CD14-positive monocyte (primary cell): ENCODE results near the gene DDC. TPM values are rescaled to one million over a fixed set of nuclear protein-coding genes. Genes with fewer than 3 reads are reported as not detected.
"Not testable (repeated sequence)": the region's sequence is repeated elsewhere in the genome, so short reads cannot be mapped to it uniquely, and the experiment has no call there.

Source experiments
- DNase-seq, 3 donors: peaks; one replicate each; pipeline ENCODE4 v3.0.0-alpha.2; 2011 to 2022
- H2AFZ ChIP-seq: 2 replicates; pipeline ENCODE4 v1.6.0; 2012; ENCODE audit warnings: mild to moderate bottlenecking, low read depth, low read length, inconsistent platforms; ENCODE audit not compliant: insufficient read depth, poor library complexity, severe bottlenecking
- H3K27ac ChIP-seq, 2 donors: 1 replicate in 1 of 2; 2 replicates in 1 of 2; pipeline ENCODE4 v1.5.1; 2012 to 2013; ENCODE audit warnings: low read length in 2 of 2, control low read depth in 1 of 2, inconsistent platforms in 1 of 2, low read depth in 1 of 2, mild to moderate bottlenecking in 1 of 2
- H3K27me3 ChIP-seq, 2 donors: one replicate each; pipeline versions ENCODE4 v1.6.0 to v1.6.1; 2011 to 2013; ENCODE audit warnings: low read length in 2 of 2; ENCODE audit not compliant: control insufficient read depth in 2 of 2, insufficient read depth in 2 of 2
- H3K36me3 ChIP-seq, 2 donors: replicated peaks in 1 of 2; 1 replicate in 1 of 2; 2 replicates in 1 of 2; pipeline versions ENCODE4 v1.5.1 to v1.6.1; 2012 to 2013; ENCODE audit warnings: low read length in 2 of 2, control low read depth in 1 of 2, inconsistent platforms in 1 of 2, mild to moderate bottlenecking in 1 of 2; ENCODE audit not compliant: insufficient read depth in 2 of 2, control insufficient read depth in 1 of 2
- H3K4me1 ChIP-seq, 2 donors: 1 replicate in 1 of 2; 2 replicates in 1 of 2; pipeline versions ENCODE4 v1.5.1 to v1.6.1; 2012 to 2013; ENCODE audit warnings: low read length in 2 of 2, control low read depth in 1 of 2, inconsistent platforms in 1 of 2, mild to moderate bottlenecking in 1 of 2, moderate library complexity in 1 of 2; ENCODE audit not compliant: insufficient read depth in 2 of 2, control insufficient read depth in 1 of 2
- H3K4me2 ChIP-seq: replicated peaks from 2 replicates; pipeline ENCODE3; 2012; ENCODE audit warnings: low read length, moderate library complexity, mild to moderate bottlenecking; ENCODE audit not compliant: poor library complexity, severe bottlenecking; ENCODE audit errors: extremely low read depth
- H3K4me3 ChIP-seq, 3 experiments: fragments of 200-600 bp in 1 of 3; sonication (generic) in 1 of 3; replicated peaks in 1 of 3; 1 replicate in 2 of 3; 2 replicates in 1 of 3; pipeline ENCODE4 v1.5.1; 2011 to 2013; ENCODE audit warnings: low read length in 3 of 3, mild to moderate bottlenecking in 3 of 3, control low read depth in 2 of 3, low read depth in 2 of 3, inconsistent platforms in 1 of 3, moderate library complexity in 1 of 3
- H3K79me2 ChIP-seq: 2 replicates; pipeline ENCODE4 v1.6.0; 2012; ENCODE audit warnings: mild to moderate bottlenecking, control low read depth, inconsistent platforms, low read length, moderate library complexity; ENCODE audit not compliant: insufficient read depth
- H3K9ac ChIP-seq: 2 replicates; pipeline ENCODE4 v1.6.0; 2017; ENCODE audit warnings: low read length, mild to moderate bottlenecking; ENCODE audit not compliant: insufficient read depth, poor library complexity, severe bottlenecking
- H3K9me3 ChIP-seq, 2 donors: replicated peaks in 1 of 2; 1 replicate in 1 of 2; 2 replicates in 1 of 2; pipeline versions ENCODE4 v1.5.1 to v1.6.1; 2012 to 2013; ENCODE audit warnings: low read length in 2 of 2, control low read depth in 1 of 2; ENCODE audit not compliant: control insufficient read depth in 1 of 2, insufficient read depth in 1 of 2
- H4K20me1 ChIP-seq: 2 replicates; pipeline ENCODE4 v1.6.0; 2012; ENCODE audit warnings: mild to moderate bottlenecking, low read length, control low read depth, moderate library complexity; ENCODE audit not compliant: insufficient read depth
- H3K27ac Mint-ChIP-seq, 7 donors: one replicate each; pipeline ENCODE4 v1.8.0; 2020; ENCODE audit warnings: mild to moderate bottlenecking in 7 of 7, mixed read lengths in 7 of 7, moderate library complexity in 6 of 7, inconsistent platforms in 2 of 7
- H3K27me3 Mint-ChIP-seq, 3 donors: one replicate each; pipeline ENCODE4 v1.8.0; 2021 to 2022; ENCODE audit warnings: low read depth in 3 of 3, mild to moderate bottlenecking in 3 of 3, mixed read lengths in 3 of 3, moderate library complexity in 3 of 3, inconsistent platforms in 1 of 3
- H3K36me3 Mint-ChIP-seq, 2 donors: one replicate each; pipeline ENCODE4 v1.8.0; 2020; ENCODE audit warnings: mixed read lengths in 2 of 2, inconsistent platforms in 1 of 2, mild to moderate bottlenecking in 1 of 2
- H3K4me1 Mint-ChIP-seq: one replicate; pipeline ENCODE4 v1.8.0; 2020; ENCODE audit warnings: mild to moderate bottlenecking, mixed read lengths
- H3K4me3 Mint-ChIP-seq, 2 donors: one replicate each; pipeline ENCODE4 v1.8.0; 2020; ENCODE audit warnings: mild to moderate bottlenecking in 2 of 2, mixed read lengths in 2 of 2, moderate library complexity in 1 of 2
- H3K9me3 Mint-ChIP-seq, 7 donors: one replicate each; pipeline ENCODE4 v1.8.0; 2020 to 2022; ENCODE audit warnings: mixed read lengths in 7 of 7, mild to moderate bottlenecking in 6 of 7, moderate library complexity in 6 of 7, inconsistent platforms in 2 of 7
- CTCF ChIP-seq: fragments of 200-600 bp; IDR thresholded peaks from one replicate; pipeline ENCODE4 v1.8.0; 2022; ENCODE audit warnings: antibody characterized with exemption, mild to moderate bottlenecking
- WGBS: methylation state at CpG from one replicate; pipeline ENCODE4 v1.1.5; 2013; ENCODE audit warnings: missing lambda C conversion rate; ENCODE audit not compliant: insufficient coverage; 5-methylcytosine and 5-hydroxymethylcytosine counted together
- intact Hi-C, 2 donors: fragments of 100-400 bp; cut with micrococcal nuclease; formaldehyde crosslinking; loops; one replicate each; pipeline versions ENCODE4 v1.15.0 to v1.15.1; 2023
- polyA plus RNA-seq, 3 donors: library from polyadenylated mRNA; depleted of rRNA in 1 of 3; unstranded in 2 of 3; stranded (reverse) in 1 of 3; fragments of 300-500 nt in 2 of 3; fragments of >200 nt in 1 of 3; fragmentation: Illumina TruSeq in 2 of 3; gene quantifications; 1 replicate in 2 of 3; 2 replicates in 1 of 3; pipeline ENCODE4 v1.2.3, GENCODE V29; 2012 to 2021

Gene DDC
- polyA plus RNA-seq, 3 donors, result not detected

- no peaks in the 10 kb centered on the region for H3K27me3 ChIP-seq
- H3K4me2 ChIP-seq, result no peak overlapping the region
- no peaks in the 10 kb centered on the region for H3K9me3 ChIP-seq
- no peak overlapping the region for H3K27ac ChIP-seq
- no peaks in the 10 kb centered on the region for H3K36me3 Mint-ChIP-seq
- H4K20me1 ChIP-seq, result no peaks in the 10 kb centered on the region
- H3K79me2 ChIP-seq, result no peaks in the 10 kb centered on the region
- no CpG with 5 or more reads among the region's 4 CpGs for WGBS
- H3K36me3 ChIP-seq, result no peaks in the 10 kb centered on the region
- intact Hi-C loops, result no loop called here
- DNase-seq, result no peak
- peaks cover 2% of the 10 kb centered on the region for H3K4me1 Mint-ChIP-seq
- no peak overlapping the region for H3K27ac Mint-ChIP-seq
- H3K4me3 ChIP-seq, result no peak overlapping the region
- peaks cover 0 to under 1% of the 10 kb centered on the region in 2 donors for H3K4me1 ChIP-seq
- no peak overlapping the region for H3K9ac ChIP-seq
- peaks cover 1 to 5% (median 5%) of the 10 kb centered on the region in 3 donors for H3K27me3 Mint-ChIP-seq
- no peak overlapping the region for H2AFZ ChIP-seq
- H3K4me3 Mint-ChIP-seq, result no peak overlapping the region
- TF ChIP-seq CTCF, result no peak
- H3K9me3 Mint-ChIP-seq, result peaks cover 0 to 7% (median 3%) of the 10 kb centered on the region in 7 donors
Measured at GRCh38 chr7:50462361-50462760, 102.8 kb downstream of the DDC start.

DNA sequence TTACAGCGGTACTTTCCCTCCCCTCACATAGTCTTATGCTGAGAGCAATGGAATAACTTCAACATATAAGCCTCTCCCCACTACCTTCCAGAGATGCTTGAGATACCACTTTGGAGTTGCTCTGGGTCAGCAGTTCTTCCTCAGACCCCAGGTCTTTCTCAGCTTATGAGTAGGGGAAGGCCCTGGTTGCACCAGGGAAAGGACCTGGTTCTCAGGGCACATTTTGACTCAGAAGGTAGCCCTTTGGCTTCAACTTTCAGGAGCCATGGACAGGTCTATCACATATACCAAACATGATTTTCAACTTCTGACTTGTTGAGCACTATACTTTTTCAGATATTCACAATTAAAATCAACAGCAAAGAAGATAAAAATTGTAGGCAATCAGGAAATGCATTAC is 103.5 kb downstream of the DDC start:
- Mint-ChIP-seq H3K4me3 (no peak overlapping the region), H3K36me3 (no peaks in the 10 kb centered on the region), H3K4me1 (peaks cover 8% of the 10 kb centered on the region), H3K9me3 (peaks cover 0 to 7% (median 3%) of the 10 kb centered on the region in 7 donors), H3K27ac (no peak overlapping the region), H3K27me3 (peaks cover 1 to 2% (median 2%) of the 10 kb centered on the region in 3 donors)
- no peaks in the 10 kb centered on the region for H3K36me3 ChIP-seq
- H3K27ac ChIP-seq, result no peak overlapping the region
- TF ChIP-seq CTCF, result no peak
- H3K4me3 ChIP-seq, result no peak overlapping the region
- intact Hi-C loops, result no loop called here
- no peak overlapping the region for H3K9ac ChIP-seq
- H4K20me1 ChIP-seq, result no peaks in the 10 kb centered on the region
- H3K27me3 ChIP-seq, result no peaks in the 10 kb centered on the region
- no peak overlapping the region for H3K4me2 ChIP-seq
- DNase-seq, result no peak
- peaks cover 6 to 7% of the 10 kb centered on the region in 2 donors for H3K4me1 ChIP-seq
- H2AFZ ChIP-seq, result no peak overlapping the region
- WGBS, result 80% methylated on average over 1 of the region's 1 CpG
- no peaks in the 10 kb centered on the region for H3K79me2 ChIP-seq
- H3K9me3 ChIP-seq, result no peaks in the 10 kb centered on the region

GRCh38 chr7:50459183-50459582 is 106.0 kb downstream of the DDC start:
- H4K20me1 ChIP-seq, H3K9me3 Mint-ChIP-seq, H3K4me3 Mint-ChIP-seq, H3K36me3 Mint-ChIP-seq, H3K27me3 Mint-ChIP-seq, H3K27me3 ChIP-seq, H3K4me3 ChIP-seq, DNase-seq, H3K79me2 ChIP-seq, intact Hi-C loops, H3K4me2 ChIP-seq, H3K36me3 ChIP-seq, H3K9ac ChIP-seq, H3K27ac ChIP-seq, H3K9me3 ChIP-seq, H2AFZ ChIP-seq: not testable (repeated sequence)
- Mint-ChIP-seq H3K4me1 (peaks cover 14% of the 10 kb centered on the region), H3K27ac (peak overlapping the region in 1 of 7 donors; percentile 10)
- no CpG with 5 or more reads among the region's 27 CpGs for WGBS
- H3K4me1 ChIP-seq, result peaks cover 10 to 11% of the 10 kb centered on the region in 2 donors
